ENCODE results near the gene ARID4B. TPM values are rescaled to one million over a fixed set of nuclear protein-coding genes. Genes with fewer than 3 reads are reported as not detected.
"Not testable (repeated sequence)": the region's sequence is repeated elsewhere in the genome, so short reads cannot be mapped to it uniquely, and the experiment has no call there.

Gene ARID4B
- total RNA-seq, 4 donors from 2014 or later: 29.0 to 54.5 (median 37.4) TPM

DNA sequence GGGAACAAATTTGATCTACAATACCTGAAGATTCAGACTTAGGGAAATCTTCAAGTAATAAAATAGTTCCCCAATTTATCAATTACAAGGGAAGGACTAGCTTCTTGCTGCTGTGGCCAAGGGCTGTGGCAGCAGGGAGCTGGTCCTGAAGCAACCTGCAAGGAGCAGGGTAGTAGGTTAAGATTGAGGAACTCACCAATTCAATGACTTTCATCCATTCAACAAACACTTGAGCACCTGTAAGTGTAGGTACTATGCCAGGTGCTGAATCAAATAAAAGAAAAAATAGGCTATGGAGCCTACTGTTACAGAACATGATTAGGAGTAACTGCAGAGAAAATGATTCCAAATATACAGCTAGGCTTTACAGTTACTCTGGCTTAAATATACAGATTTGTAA is 102.7 kb downstream of the ARID4B start:
- DNase-seq (ENCODE audit: low spot score): no peak
- no peak for ATAC-seq (ENCODE audit: low FRiP score)
- TF ChIP-seq, protein P1, sequence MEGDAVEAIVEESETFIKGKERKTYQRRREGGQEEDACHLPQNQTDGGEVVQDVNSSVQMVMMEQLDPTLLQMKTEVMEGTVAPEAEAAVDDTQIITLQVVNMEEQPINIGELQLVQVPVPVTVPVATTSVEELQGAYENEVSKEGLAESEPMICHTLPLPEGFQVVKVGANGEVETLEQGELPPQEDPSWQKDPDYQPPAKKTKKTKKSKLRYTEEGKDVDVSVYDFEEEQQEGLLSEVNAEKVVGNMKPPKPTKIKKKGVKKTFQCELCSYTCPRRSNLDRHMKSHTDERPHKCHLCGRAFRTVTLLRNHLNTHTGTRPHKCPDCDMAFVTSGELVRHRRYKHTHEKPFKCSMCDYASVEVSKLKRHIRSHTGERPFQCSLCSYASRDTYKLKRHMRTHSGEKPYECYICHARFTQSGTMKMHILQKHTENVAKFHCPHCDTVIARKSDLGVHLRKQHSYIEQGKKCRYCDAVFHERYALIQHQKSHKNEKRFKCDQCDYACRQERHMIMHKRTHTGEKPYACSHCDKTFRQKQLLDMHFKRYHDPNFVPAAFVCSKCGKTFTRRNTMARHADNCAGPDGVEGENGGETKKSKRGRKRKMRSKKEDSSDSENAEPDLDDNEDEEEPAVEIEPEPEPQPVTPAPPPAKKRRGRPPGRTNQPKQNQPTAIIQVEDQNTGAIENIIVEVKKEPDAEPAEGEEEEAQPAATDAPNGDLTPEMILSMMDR (IDR thresholded peaks at IDR 0.05): no peak

- ATAC-seq (ENCODE audit: low FRiP score) (no peak), DNase-seq (ENCODE audit: low spot score) (no peak)
- TF ChIP-seq, protein P1 (IDR thresholded peaks at IDR 0.05): no peak
Observed at GRCh38 chr1:235221653-235222375, 106.2 kb downstream of the ARID4B start.

GRCh38 chr1:235215453-235215852 is 112.5 kb downstream of the ARID4B start:
- ATAC-seq (ENCODE audit: low FRiP score) (no peak), DNase-seq (ENCODE audit: low spot score) (no peak)
- TF ChIP-seq, protein P1 (IDR thresholded peaks at IDR 0.05): no peak

DNA sequence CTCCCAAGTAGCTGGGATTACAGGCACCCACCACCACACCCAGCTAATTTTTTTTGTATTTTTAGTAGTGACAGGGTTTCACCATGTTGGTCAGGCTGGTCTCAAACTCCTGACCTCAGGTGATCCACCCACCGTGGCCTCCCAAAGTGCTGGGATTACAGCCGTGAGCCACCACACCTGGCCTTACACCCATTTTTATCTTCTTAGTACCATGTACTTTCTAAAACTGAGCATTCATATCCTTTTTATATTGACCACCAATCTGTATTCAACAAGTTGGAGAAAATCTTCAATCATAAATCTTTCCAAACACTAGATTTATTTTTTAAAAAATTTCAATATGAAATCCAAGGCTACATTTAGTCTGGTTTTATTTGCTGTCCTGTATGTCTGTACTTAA is 113.0 kb downstream of the ARID4B start:
- not testable (repeated sequence) for DNase-seq (ENCODE audit: low spot score); ATAC-seq (ENCODE audit: low FRiP score)

GRCh38 chr1:235213752-235214151 is 114.2 kb downstream of the ARID4B start:
- no peak for ATAC-seq (ENCODE audit: low FRiP score)
- TF ChIP-seq, protein P1 (IDR thresholded peaks at IDR 0.05): no peak
- DNase-seq (ENCODE audit: low spot score): no peak

GRCh38 chr1:235211517-235211916 is 116.5 kb downstream of the ARID4B start:
- TF ChIP-seq, protein P1 (IDR thresholded peaks at IDR 0.05): no peak
- ATAC-seq (ENCODE audit: low FRiP score): no peak
- DNase-seq (ENCODE audit: low spot score): no peak

DNA sequence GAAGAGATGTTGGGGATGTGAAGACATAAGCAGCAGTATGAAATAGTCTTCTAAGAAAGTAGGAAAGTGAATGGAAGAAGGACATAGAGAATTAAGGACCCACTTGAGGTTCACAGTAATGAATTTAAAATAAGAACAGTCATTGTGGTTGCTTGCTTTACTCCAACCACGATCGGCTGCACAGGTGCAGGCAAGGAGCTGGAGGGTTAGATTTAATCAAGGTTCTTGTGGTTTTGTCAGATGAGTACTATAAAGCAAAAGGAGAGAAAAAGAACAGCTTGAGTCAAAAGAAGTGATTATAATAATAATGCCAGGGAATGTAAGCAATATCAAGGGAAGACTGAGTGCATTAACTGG is 120.8 kb downstream of the ARID4B start:
- DNase-seq (ENCODE audit: low spot score) (no peak), ATAC-seq (ENCODE audit: low FRiP score) (no peak)
- TF ChIP-seq, protein P1 (IDR thresholded peaks at IDR 0.05): no peak
